Activated T-cell treated with anti-CD3 and anti-CD28 coated beads, Interleukin-2, amount 50 U/mL, for 24 hours (primary cell): Measurements from ENCODE around the gene PRAME.
A peak's percentile ranks its signal among the peaks of the same experiment; 100 is the strongest.
"Not testable (repeated sequence)": the region's sequence is repeated elsewhere in the genome, so short reads cannot be mapped to it uniquely, and the experiment has no call there.

Experiments used
- DNase-seq: peaks from one replicate; pipeline ENCODE4 v3.0.0-alpha.2; 2020
- H3K27ac Mint-ChIP-seq: 2 replicates; pipeline ENCODE4 v1.8.0; 2020; ENCODE audit warnings: mild to moderate bottlenecking, mixed read lengths
- H3K27me3 Mint-ChIP-seq: 2 replicates; pipeline ENCODE4 v1.8.0; 2020; ENCODE audit warnings: mixed read lengths
- H3K36me3 Mint-ChIP-seq: 2 replicates; pipeline ENCODE4 v1.8.0; 2020; ENCODE audit warnings: low read depth, mixed read lengths
- H3K4me1 Mint-ChIP-seq: 2 replicates; pipeline ENCODE4 v1.8.0; 2020; ENCODE audit warnings: low read depth, mixed read lengths
- H3K4me3 Mint-ChIP-seq: 2 replicates; pipeline ENCODE4 v1.8.0; 2020; ENCODE audit warnings: mild to moderate bottlenecking, moderate library complexity, mixed read lengths
- H3K9me3 Mint-ChIP-seq: 2 replicates; pipeline ENCODE4 v1.8.0; 2020; ENCODE audit warnings: mixed read lengths

Gene PRAME

GRCh38 chr22:22509912-22510311, 49.2 kb downstream of the PRAME start:
- H3K27ac Mint-ChIP-seq, DNase-seq, H3K4me3 Mint-ChIP-seq, H3K27me3 Mint-ChIP-seq: not testable (repeated sequence)
- Mint-ChIP-seq H3K9me3 (peaks cover 15% of the 10 kb centered on the region), H3K4me1 (peaks cover 24% of the 10 kb centered on the region), H3K36me3 (peaks cover 27% of the 10 kb centered on the region)

- Mint-ChIP-seq H3K4me1 (peaks cover 24% of the 10 kb centered on the region), H3K9me3 (peaks cover 15% of the 10 kb centered on the region), H3K36me3 (peaks cover 39% of the 10 kb centered on the region), H3K27ac (peak within 1 kb of the TSS; percentile 52), H3K4me3 (peak within 1 kb of the TSS; percentile 83), H3K27me3 (no peaks in the 10 kb centered on the region)
- DNase-seq, result peak; percentile 91
These were observed 50.5 kb downstream of the PRAME start, which contains the start of gene ZNF280B for GRCh38 chr22:22508274-22509176. ZNF280B (minus strand) TSS chr22:22508742; CDS start chr22:22489398, 19,344 bp downstream.

GRCh38 chr22:22507743-22508273, 51.3 kb downstream of the PRAME start:
- H3K27me3 Mint-ChIP-seq, result no peaks in the 10 kb centered on the region
- DNase-seq, result no peak
- peak overlapping the region; percentile 83 for H3K4me3 Mint-ChIP-seq
- peaks cover 15% of the 10 kb centered on the region for H3K9me3 Mint-ChIP-seq
- peaks cover 46% of the 10 kb centered on the region for H3K36me3 Mint-ChIP-seq
- H3K27ac Mint-ChIP-seq, result peak overlapping the region; percentile 42
- H3K4me1 Mint-ChIP-seq, result peaks cover 24% of the 10 kb centered on the region

DNA sequence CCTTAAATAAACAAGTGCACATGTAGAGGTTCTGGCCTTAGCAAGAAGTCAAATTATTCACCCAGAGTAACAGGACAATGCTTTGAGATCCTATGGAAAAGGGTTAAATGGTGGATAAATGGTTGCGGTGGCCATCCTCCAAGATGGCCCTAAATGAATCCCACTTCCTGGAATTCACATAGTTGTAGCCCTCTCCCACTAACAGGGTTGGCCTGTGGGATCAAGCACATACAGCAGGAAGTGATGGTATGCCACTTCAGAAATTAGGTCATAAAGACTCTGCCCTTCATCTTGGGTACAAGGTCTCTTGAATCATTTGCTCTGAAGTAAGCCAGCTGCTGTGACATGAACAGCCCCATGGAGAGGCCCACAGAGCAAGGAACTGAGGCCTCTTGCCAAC, 52.3 kb downstream of the PRAME start:
- Mint-ChIP-seq H3K27ac (no peak overlapping the region), H3K27me3 (no peaks in the 10 kb centered on the region), H3K4me1 (peaks cover 24% of the 10 kb centered on the region), H3K36me3 (peaks cover 56% of the 10 kb centered on the region), H3K4me3 (no peak overlapping the region), H3K9me3 (peaks cover 15% of the 10 kb centered on the region)
- DNase-seq, result no peak

DNA sequence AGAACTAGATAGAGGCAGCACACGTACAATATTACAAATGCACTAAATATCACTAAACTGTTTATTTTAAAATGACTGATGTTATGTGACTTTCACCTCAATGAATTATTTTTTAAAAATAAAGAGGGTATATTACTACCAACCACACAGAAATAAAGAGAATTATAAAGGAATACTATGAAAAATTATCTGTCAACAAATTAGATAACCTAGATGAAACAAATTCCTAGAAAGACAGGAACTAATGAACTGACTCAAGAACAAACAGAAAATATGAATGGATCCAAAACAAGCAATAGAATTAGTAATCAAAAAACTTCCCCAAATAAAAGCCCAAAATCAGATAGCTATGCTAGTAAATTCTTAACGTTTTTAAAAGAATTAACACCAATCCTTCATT, 60.8 kb downstream of the PRAME start:
- Mint-ChIP-seq H3K9me3 (no peaks in the 10 kb centered on the region), H3K27me3 (no peaks in the 10 kb centered on the region), H3K4me3 (no peak overlapping the region), H3K36me3 (peaks cover 34% of the 10 kb centered on the region), H3K4me1 (no peaks in the 10 kb centered on the region), H3K27ac (no peak overlapping the region)
- DNase-seq, result no peak
